Cardiac fibroblast (primary cell): ENCODE results near the gene ALDH1L1.
A peak's percentile ranks its signal among the peaks of the same experiment; 100 is the strongest.

Experiments used
- DNase-seq, 2 donors: peaks; one replicate each; pipeline versions ENCODE4 v3.0.0 to v3.0.0-alpha.2; 2010; ENCODE audit warnings: low read depth in 2 of 2
- H3K4me3 ChIP-seq, 2 donors: replicated peaks in 1 of 2; 1 replicate in 1 of 2; 2 replicates in 1 of 2; pipeline ENCODE4 v1.5.1; 2011; ENCODE audit warnings: low read depth in 2 of 2, low read length in 2 of 2, mild to moderate bottlenecking in 2 of 2, moderate library complexity in 1 of 2
- TF ChIP-seq, protein P1 (sequence below): IDR thresholded peaks from one replicate; pipeline ENCODE4 v1.5.1; 2011; ENCODE audit warnings: low read depth, mild to moderate bottlenecking, low read length, inconsistent platforms

The ALDH1L1 gene

DNA sequence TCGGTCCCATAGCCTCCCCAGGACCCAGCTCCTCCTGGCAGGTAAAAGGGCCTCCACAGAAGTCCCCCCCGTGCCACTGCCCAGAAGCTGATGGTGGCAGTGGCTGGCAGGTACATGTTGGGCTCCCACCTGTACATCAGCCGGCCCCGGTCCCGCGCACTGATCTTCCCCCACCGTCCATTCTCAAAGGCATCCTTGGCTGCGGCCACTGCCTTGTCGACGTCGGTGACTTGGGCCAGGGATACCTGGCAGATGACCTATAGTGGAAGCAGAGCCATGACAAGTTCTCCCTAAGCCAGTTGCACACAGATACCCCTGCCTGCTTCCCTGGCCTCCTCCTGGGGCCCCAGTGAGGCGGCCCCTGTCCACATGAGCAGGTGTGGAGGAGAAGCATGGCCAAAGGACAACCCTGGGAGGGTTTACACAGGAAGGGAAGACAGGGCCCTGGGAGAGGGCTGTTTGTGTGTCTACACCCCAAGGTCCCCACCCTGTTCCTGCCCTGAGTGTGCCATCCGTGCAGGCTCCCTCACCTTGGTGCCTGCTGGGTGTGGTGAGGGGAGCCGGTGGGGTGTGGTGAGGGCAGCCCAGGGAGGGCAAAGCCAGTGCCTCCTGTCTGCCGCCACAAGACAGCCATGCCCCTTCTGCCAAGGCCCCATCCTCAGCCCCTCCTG, 44.8 kb downstream of the ALDH1L1 start:
- DNase-seq = no peak
- TF ChIP-seq, protein P1, sequence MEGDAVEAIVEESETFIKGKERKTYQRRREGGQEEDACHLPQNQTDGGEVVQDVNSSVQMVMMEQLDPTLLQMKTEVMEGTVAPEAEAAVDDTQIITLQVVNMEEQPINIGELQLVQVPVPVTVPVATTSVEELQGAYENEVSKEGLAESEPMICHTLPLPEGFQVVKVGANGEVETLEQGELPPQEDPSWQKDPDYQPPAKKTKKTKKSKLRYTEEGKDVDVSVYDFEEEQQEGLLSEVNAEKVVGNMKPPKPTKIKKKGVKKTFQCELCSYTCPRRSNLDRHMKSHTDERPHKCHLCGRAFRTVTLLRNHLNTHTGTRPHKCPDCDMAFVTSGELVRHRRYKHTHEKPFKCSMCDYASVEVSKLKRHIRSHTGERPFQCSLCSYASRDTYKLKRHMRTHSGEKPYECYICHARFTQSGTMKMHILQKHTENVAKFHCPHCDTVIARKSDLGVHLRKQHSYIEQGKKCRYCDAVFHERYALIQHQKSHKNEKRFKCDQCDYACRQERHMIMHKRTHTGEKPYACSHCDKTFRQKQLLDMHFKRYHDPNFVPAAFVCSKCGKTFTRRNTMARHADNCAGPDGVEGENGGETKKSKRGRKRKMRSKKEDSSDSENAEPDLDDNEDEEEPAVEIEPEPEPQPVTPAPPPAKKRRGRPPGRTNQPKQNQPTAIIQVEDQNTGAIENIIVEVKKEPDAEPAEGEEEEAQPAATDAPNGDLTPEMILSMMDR = no peak
- H3K4me3 ChIP-seq = no peak overlapping the region

DNA sequence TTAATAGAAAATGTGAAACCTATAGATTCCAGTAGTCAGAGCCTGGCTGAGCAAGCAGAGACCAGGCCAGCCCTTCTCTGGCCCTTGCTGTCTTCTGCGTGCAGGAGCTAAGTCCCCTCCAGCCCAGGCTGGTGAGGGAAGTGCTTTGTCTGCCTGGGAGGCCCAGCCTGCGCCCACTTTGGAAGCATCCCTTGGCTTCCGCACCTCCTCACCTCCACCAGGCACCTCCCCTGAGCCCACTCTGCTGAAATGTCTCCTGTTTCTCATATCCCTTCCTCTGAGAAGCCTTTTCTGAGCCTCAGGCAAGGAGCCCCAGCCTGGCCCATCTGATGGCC, 45.3 kb downstream of the ALDH1L1 start:
- TF ChIP-seq, protein P1 = no peak
- DNase-seq = no peak
- H3K4me3 ChIP-seq = no peak overlapping the region

DNA sequence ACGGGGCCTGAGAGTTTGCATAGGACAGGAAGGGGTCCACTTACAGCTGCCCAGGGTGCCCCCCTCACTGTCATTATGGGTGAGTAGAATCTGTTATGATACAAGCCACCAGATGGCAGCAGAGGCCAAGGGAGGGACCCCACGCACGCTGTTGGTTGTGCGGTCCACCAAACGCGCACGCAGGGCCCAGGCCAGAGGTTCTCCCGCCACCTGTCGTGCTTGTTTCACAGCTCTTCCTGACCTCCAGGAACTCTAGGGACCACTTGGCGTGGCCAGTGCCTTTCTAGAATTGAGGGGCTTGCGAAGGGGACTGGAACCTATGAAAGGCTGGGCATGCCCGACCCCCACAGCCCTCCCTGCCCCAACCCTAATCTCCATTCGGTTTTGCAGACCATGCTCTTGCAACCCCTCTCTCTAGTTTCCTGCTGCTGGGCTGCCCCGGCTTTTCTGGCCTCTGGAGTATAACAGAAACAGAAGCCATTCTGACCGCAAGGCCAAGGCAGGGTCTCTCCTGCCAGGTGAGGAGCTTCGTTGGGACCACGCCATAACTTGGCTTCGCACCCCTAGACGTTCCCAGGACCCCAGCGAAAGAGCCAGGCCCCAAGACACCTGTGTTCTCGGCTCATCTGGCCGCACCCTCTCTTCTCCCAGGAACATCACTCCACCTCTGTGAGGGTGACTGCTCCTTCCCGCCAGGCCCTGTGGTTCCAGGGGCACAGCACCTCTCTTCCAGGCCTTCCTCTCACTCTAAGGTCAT, 46.0 kb downstream of the ALDH1L1 start:
- H3K4me3 ChIP-seq = no peak overlapping the region
- peak; percentile 59 to 62 for DNase-seq
- TF ChIP-seq, protein P1 = peak; percentile 73

DNA sequence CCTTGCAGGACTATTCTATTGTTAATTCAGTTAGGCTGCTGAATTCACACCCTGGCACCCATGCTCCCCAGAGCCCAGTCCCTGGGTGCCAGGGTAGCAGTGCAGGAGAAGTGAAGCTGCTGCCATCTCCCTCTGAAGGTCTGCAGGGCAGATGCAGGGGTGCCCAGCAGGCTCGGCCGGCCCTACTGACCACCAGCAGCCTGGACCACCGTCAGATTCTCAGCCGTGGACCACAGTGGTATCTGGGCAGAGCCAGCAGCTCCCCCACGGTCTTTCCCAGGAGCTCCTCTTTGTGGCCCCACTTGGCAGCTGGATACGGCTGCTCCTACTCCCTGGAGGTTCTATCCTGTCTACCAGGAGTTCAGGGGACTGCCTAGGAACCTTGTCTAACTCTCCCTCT, 46.8 kb downstream of the ALDH1L1 start:
- no peak overlapping the region for H3K4me3 ChIP-seq
- DNase-seq = no peak
- TF ChIP-seq, protein P1 = no peak

DNA sequence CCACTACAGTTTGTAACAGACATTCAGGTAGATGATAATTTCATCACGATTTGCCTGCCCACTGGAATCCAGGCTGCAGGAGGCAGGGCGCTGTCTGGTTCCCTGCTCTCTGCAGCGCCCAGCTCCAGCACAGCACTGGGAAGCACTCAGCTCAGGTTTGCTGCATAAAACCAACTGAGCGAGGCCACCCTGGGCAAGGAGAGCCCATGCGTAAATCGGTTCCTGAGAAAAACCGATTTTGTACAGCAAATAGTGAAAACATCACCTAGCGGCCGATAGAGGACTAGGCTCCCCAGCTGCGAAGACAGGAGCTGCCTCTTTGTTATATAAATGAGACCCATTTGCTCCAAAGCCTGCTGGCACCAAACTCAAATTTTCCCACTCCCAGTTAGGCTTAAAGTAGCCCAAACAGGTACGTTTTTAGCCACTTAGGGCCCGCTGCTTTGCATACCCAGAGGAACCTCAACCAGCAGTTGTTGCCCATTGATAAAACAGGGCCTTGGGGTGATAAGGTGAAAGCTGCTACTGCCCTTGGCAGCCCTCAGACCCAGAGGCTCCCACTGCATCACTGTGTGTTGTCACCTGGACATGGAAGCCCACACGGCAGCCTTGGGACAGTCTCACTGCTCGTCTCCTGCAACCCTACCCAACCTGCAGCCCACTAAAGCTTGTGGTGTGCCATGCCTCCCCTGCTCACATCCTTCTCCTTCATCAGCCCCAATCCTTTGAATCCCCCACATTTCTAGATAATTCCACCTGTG, 47.5 kb downstream of the ALDH1L1 start:
- peak; percentile 11 to 22 for DNase-seq
- TF ChIP-seq, protein P1 = peak; percentile 54
- no peak overlapping the region for H3K4me3 ChIP-seq

DNA sequence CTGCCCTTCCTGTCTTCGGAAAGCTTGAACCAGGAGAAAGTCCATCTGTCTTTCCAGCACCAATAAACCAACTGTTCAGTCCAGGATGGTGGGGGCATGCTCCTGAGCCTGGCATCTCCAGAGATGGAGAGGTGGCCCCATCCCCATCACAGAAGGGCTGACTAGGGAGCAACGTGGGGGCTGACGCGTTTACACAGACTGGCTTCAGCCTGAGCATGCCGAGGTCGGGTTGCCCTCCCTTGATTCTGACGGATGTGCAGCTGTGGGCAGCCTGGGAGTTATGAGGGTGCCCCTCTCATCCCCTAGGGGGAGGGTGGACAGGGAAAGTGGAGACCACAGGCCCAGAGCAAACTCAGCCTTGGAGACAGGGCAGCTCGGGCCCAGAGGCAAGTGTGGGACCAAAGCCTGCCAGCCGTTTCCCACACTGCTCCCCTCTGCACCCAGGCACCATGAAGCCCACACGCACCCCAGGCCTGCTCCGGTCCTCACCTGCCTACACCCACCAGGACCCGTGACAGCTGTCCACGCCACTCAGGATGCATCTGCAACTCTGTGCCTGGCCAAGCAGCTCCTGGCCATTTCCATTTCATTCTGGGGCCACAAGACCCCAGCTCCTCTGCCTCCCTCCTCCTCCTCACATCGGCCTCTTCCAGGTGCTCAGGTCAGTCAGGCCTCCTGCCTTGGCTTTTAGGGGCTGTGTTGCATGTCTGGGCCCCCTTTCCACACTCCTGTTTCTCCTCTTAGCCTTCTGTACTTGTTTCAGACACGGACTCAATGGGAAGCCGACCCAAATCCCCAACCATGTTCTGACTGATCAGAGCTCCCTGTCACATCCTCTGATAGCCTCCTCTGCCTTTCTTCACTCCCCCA, 48.3 kb downstream of the ALDH1L1 start:
- no peak for DNase-seq
- H3K4me3 ChIP-seq = no peak overlapping the region
- TF ChIP-seq, protein P1 = no peak
